ENCODE measurements around the gene MRFAP1. TPM values are rescaled to one million over a fixed set of nuclear protein-coding genes. Genes with fewer than 3 reads are reported as not detected.

Gene MRFAP1
- polyA plus RNA-seq, 3 donors = 72.1 to 180 (median 171) TPM

- Histone ChIP-seq H3K79me2 (ENCODE audit: insufficient read depth, low read length) (no peaks in the 10 kb centered on the region), H3K27me3 (ENCODE audit: control insufficient read depth in 2 of 2, insufficient read depth in 2 of 2, low read length in 2 of 2) (no peaks in the 10 kb centered on the region), H3K36me3 (replicated peaks in 1 of 2; ENCODE audit: control insufficient read depth in 1 of 2, insufficient read depth in 2 of 2, low read length in 2 of 2) (peaks cover 83 to 95% of the 10 kb centered on the region in 2 donors), H3K9ac (ENCODE audit: insufficient read depth, low read length, poor library complexity, severe bottlenecking) (no peak overlapping the region), H2AFZ (ENCODE audit: insufficient read depth, low read depth, low read length, poor library complexity, severe bottlenecking) (no peak overlapping the region), H3K4me1 (ENCODE audit: control insufficient read depth in 1 of 2, insufficient read depth in 2 of 2, low read length in 2 of 2) (no peaks in the 10 kb centered on the region), H3K9me3 (replicated peaks in 1 of 2; ENCODE audit: control insufficient read depth in 1 of 2, insufficient read depth in 1 of 2, low read length in 2 of 2) (no peaks in the 10 kb centered on the region), H3K4me3 (replicated peaks in 1 of 3; ENCODE audit: low read depth in 2 of 3, low read length in 3 of 3) (no peak overlapping the region), H3K27ac (ENCODE audit: low read depth in 1 of 2, low read length in 2 of 2) (no peak overlapping the region), H3K4me2 (replicated peaks; ENCODE audit: extremely low read depth, low read length, poor library complexity, severe bottlenecking) (no peak overlapping the region), H4K20me1 (ENCODE audit: insufficient read depth, low read length) (no peaks in the 10 kb centered on the region)
- Mint-ChIP-seq H3K27ac (no peak overlapping the region), H3K27me3 (ENCODE audit: low read depth in 3 of 3) (peaks cover 0 to 2% (median 0%) of the 10 kb centered on the region in 3 donors), H3K4me3 (no peak overlapping the region), H3K4me1 (no peaks in the 10 kb centered on the region), H3K36me3 (peaks cover 77 to 95% of the 10 kb centered on the region in 2 donors), H3K9me3 (no peaks in the 10 kb centered on the region)
- intact Hi-C loops (cut with micrococcal nuclease) = no loop called here
- WGBS (ENCODE audit: insufficient coverage) = 97% methylated on average over 22 of the region's 22 CpGs
- no peak for TF ChIP-seq CTCF (IDR thresholded peaks at IDR 0.05)
- DNase-seq = no peak
These were observed 46.1 kb upstream of the MRFAP1 start for GRCh38 chr4:6594341-6594740.

GRCh38 chr4:6594826-6595355, 45.6 kb upstream of the MRFAP1 start:
- H3K4me1 ChIP-seq (ENCODE audit: control insufficient read depth in 1 of 2, insufficient read depth in 2 of 2, low read length in 2 of 2) = no peaks in the 10 kb centered on the region
- no peaks in the 10 kb centered on the region for H3K27me3 ChIP-seq (ENCODE audit: control insufficient read depth in 2 of 2, insufficient read depth in 2 of 2, low read length in 2 of 2)
- no peak overlapping the region for H3K4me3 ChIP-seq (replicated peaks in 1 of 3; ENCODE audit: low read depth in 2 of 3, low read length in 3 of 3)
- no peak overlapping the region for H3K4me2 ChIP-seq (replicated peaks; ENCODE audit: extremely low read depth, low read length, poor library complexity, severe bottlenecking)
- H3K27ac ChIP-seq (ENCODE audit: low read depth in 1 of 2, low read length in 2 of 2) = no peak overlapping the region
- WGBS (ENCODE audit: insufficient coverage) = 92% methylated on average over 6 of the region's 7 CpGs
- intact Hi-C loops (cut with micrococcal nuclease) = no loop called here
- no peaks in the 10 kb centered on the region for H3K9me3 ChIP-seq (replicated peaks in 1 of 2; ENCODE audit: control insufficient read depth in 1 of 2, insufficient read depth in 1 of 2, low read length in 2 of 2)
- no peaks in the 10 kb centered on the region for H3K79me2 ChIP-seq (ENCODE audit: insufficient read depth, low read length)
- H3K27me3 Mint-ChIP-seq (ENCODE audit: low read depth in 3 of 3) = peaks cover 0 to 2% (median 0%) of the 10 kb centered on the region in 3 donors
- no peaks in the 10 kb centered on the region for H3K4me1 Mint-ChIP-seq
- no peaks in the 10 kb centered on the region for H3K9me3 Mint-ChIP-seq
- H2AFZ ChIP-seq (ENCODE audit: insufficient read depth, low read depth, low read length, poor library complexity, severe bottlenecking) = no peak overlapping the region
- no peak for TF ChIP-seq CTCF (IDR thresholded peaks at IDR 0.05)
- H4K20me1 ChIP-seq (ENCODE audit: insufficient read depth, low read length) = no peaks in the 10 kb centered on the region
- H3K36me3 Mint-ChIP-seq = peaks cover 81 to 94% of the 10 kb centered on the region in 2 donors
- DNase-seq = no peak
- peaks cover 81 to 94% of the 10 kb centered on the region in 2 donors for H3K36me3 ChIP-seq (replicated peaks in 1 of 2; ENCODE audit: control insufficient read depth in 1 of 2, insufficient read depth in 2 of 2, low read length in 2 of 2)
- no peak overlapping the region for H3K27ac Mint-ChIP-seq
- H3K4me3 Mint-ChIP-seq = no peak overlapping the region
- no peak overlapping the region for H3K9ac ChIP-seq (ENCODE audit: insufficient read depth, low read length, poor library complexity, severe bottlenecking)

Data from CD14-positive monocyte (primary cell).